Ovary (tissue), 9 donors: ENCODE data around the gene PCDHGA7. TPM values are rescaled to one million over a fixed set of nuclear protein-coding genes. Genes with fewer than 3 reads are reported as not detected.

ENCODE experiments used
- DNase-seq, 5 donors: peaks; one replicate each; pipeline ENCODE4 v3.0.0-alpha.2; 2019 to 2020
- H3K27ac ChIP-seq, 2 donors: fragments of 200-600 bp; one replicate each; pipeline versions ENCODE4 v1.5.1 to v1.8.0; 2019 to 2022
- H3K27me3 ChIP-seq: fragments of 200-600 bp; one replicate; pipeline ENCODE4 v1.8.0; 2022
- H3K36me3 ChIP-seq: fragments of 200-600 bp; sonication (generic); one replicate; pipeline ENCODE4 v1.5.1; 2019
- H3K4me1 ChIP-seq: one replicate; pipeline ENCODE4 v1.8.1; 2013; ENCODE audit warnings: mild to moderate bottlenecking, moderate library complexity; ENCODE audit not compliant: insufficient read depth
- H3K4me3 ChIP-seq: fragments of 200-600 bp; sonication (generic); one replicate; pipeline ENCODE4 v1.5.1; 2017
- H3K9me3 ChIP-seq, 2 donors: fragments of 200-600 bp in 1 of 2; sonication (generic) in 1 of 2; one replicate each; pipeline versions ENCODE4 v1.5.1 to v1.8.1; 2013 to 2019; ENCODE audit warnings: mild to moderate bottlenecking in 1 of 2, moderate library complexity in 1 of 2
- CTCF ChIP-seq, 3 donors: fragments of 450-650 bp in 2 of 3; fragments of 200-600 bp in 1 of 3; IDR thresholded peaks; one replicate each; pipeline versions ENCODE4 v1.5.1 to v1.8.0; 2016 to 2022; ENCODE audit warnings: antibody characterized with exemption in 3 of 3, mild to moderate bottlenecking in 1 of 3
- EP300 ChIP-seq: sonication (generic); formaldehyde crosslinking; IDR thresholded peaks from one replicate; pipeline ENCODE4 v1.6.1; 2017; ENCODE audit warnings: antibody characterized with exemption
- POLR2A ChIP-seq: fragments of 450-650 bp; IDR thresholded peaks from one replicate; pipeline ENCODE4 v1.6.1; 2017; ENCODE audit warnings: antibody characterized with exemption, mild to moderate bottlenecking, moderate library complexity
- WGBS, 3 donors: extraction: QIAGEN DNeasy Blood & Tissue Kit in 1 of 3; methylation state at CpG; one replicate each; pipeline versions ENCODE4 v1.1.5 to v1.1.7; 2013 to 2017; 5-methylcytosine and 5-hydroxymethylcytosine counted together
- intact Hi-C, 4 donors: fragments of 100-400 bp; cut with DNase I; formaldehyde crosslinking; loops; one replicate each; pipeline versions ENCODE4 v1.11.0 to v1.15.1; 2022 to 2023
- polyA plus RNA-seq, 2 donors: library from polyadenylated mRNA; stranded (reverse); fragments of 200-250 nt in 1 of 2; fragments of 350-450 nt in 1 of 2; fragmentation: Illumina TruSeq in 1 of 2; extraction: RNeasy Lipid Tissue Mini Kit (QIAGEN cat#74804) in 1 of 2; gene quantifications; one replicate each; pipeline ENCODE4 v1.2.3, GENCODE V29; 2013 to 2014
- total RNA-seq, 7 donors: library from RNA; depleted of rRNA in 2 of 7; stranded (reverse); fragments of >200 nt in 2 of 7; fragmentation: NEBNext Ultra II Directional in 3 of 7; extraction: Animal tissue kit (Norgen Biotek cat#: 25700) in 3 of 7; gene quantifications; one replicate each; pipeline versions ENCODE4 v1.1.0 to v1.2.4, GENCODE V29; 2016 to 2023
- donor health status: DM: no; HTN: no; CAD: no; lungs with moderate emphysema.
- donor health status: DM: no; HTN: no; CAD: no.
- donor health status: Bipolar disorder and iron deficiency.
- donor health status: DM: yes; HTN: yes; CAD: no.
- donor health status: DM: no; HTN: no; CAD: no.
- donor health status: DM: yes; HTN: yes; CAD: no.

The PCDHGA7 gene
- total and polyA plus RNA-seq, 9 donors, result 1.3 to 8.6 (median 5.4) TPM

GRCh38 chr5:141434006-141434405, 51.5 kb downstream of the PCDHGA7 start:
- no peak for TF ChIP-seq CTCF (IDR thresholded peaks at IDR 0.05)
- TF ChIP-seq EP300, result no peak
- TF ChIP-seq POLR2A, result no peak
- 82 to 93% (median 88%) methylated on average over 2 of the region's 2 CpGs for WGBS, 3 donors
- no peaks in the 10 kb centered on the region for H3K4me1 ChIP-seq
- intact Hi-C loops, result no loop called here
- H3K9me3 ChIP-seq, result peaks cover 0 to 34% of the 10 kb centered on the region in 2 donors
- no peak for DNase-seq
- no peak overlapping the region for H3K27ac ChIP-seq
- H3K4me3 ChIP-seq, result no peak overlapping the region
- no peaks in the 10 kb centered on the region for H3K27me3 ChIP-seq
- no peaks in the 10 kb centered on the region for H3K36me3 ChIP-seq

Other genes starting within 250 kb of the PCDHGA7 start
Only the 30 nearest of the 36 such genes appear.
- gene PCDHB9, start 195.6 kb upstream of the PCDHGA7 start, total RNA-seq, result 1 to 10 TPM; 2.0 to 5.4 (median 3.8) TPM
- 1 to 10 TPM; 1.5 to 3.3 TPM for gene PCDHB9, start 195.6 kb upstream of the PCDHGA7 start, polyA plus RNA-seq
- gene PCDHB10, start 190.4 kb upstream of the PCDHGA7 start, total RNA-seq, result 1 to 10 TPM; 2.7 to 5.2 (median 3.1) TPM
- 1 to 10 TPM; 2.9 to 3.4 TPM for gene PCDHB10, start 190.4 kb upstream of the PCDHGA7 start, polyA plus RNA-seq
- 1 to 10 TPM; 2.5 to 9.2 (median 6.0) TPM for gene PCDHB11, start 183.1 kb upstream of the PCDHGA7 start, total RNA-seq
- 1 to 10 TPM; 1.8 to 3.2 TPM for gene PCDHB11, start 183.1 kb upstream of the PCDHGA7 start, polyA plus RNA-seq
- 1 to 10 TPM; 2.8 to 8.8 (median 6.9) TPM for gene PCDHB12, start 174.0 kb upstream of the PCDHGA7 start, total RNA-seq
- gene PCDHB12, start 174.0 kb upstream of the PCDHGA7 start, polyA plus RNA-seq, result 1 to 10 TPM; 2.8 to 2.9 TPM
- gene PCDHB13, start 168.8 kb upstream of the PCDHGA7 start, total RNA-seq, result 1 to 10 TPM; 3.9 to 5.9 (median 4.5) TPM
- gene PCDHB13, start 168.8 kb upstream of the PCDHGA7 start, polyA plus RNA-seq, result 1 to 10 TPM; 1.3 to 3.1 TPM
- 1 to 10 TPM; 3.8 to 7.2 (median 5.4) TPM for gene PCDHB14, start 159.4 kb upstream of the PCDHGA7 start, total RNA-seq
- 1 to 10 TPM; 3.8 to 4.5 TPM for gene PCDHB14, start 159.4 kb upstream of the PCDHGA7 start, polyA plus RNA-seq
- 10 to 100 TPM in 4 of 7 donors, 1 to 10 TPM in 3; 3.4 to 17.0 (median 10.3) TPM for gene PCDHB15, start 137.3 kb upstream of the PCDHGA7 start, total RNA-seq
- 1 to 10 TPM; 6.7 to 8.2 TPM for gene PCDHB15, start 137.3 kb upstream of the PCDHGA7 start, polyA plus RNA-seq
- 1 to 10 TPM in 1 of 7 donors, under 1 TPM in 3, not detected in 3; 0.40 to 1.4 (median 0.54) TPM for gene SLC25A2, start 78.7 kb upstream of the PCDHGA7 start, total RNA-seq
- under 1 TPM in 1 of 2 donors, not detected in 1; 0.10 TPM for gene SLC25A2, start 78.7 kb upstream of the PCDHGA7 start, polyA plus RNA-seq
- gene TAF7, start 62.0 kb upstream of the PCDHGA7 start, total RNA-seq, result 100 to 1,000 TPM in 4 of 7 donors, 10 to 100 TPM in 3; 65.1 to 141 (median 102) TPM
- gene TAF7, start 62.0 kb upstream of the PCDHGA7 start, polyA plus RNA-seq, result 100 to 1,000 TPM in 1 of 2 donors, 10 to 100 TPM in 1; 96.4 to 136 TPM
- 1 to 10 TPM in 3 of 7 donors, under 1 TPM in 4; 0.72 to 2.8 (median 1.00) TPM for gene PCDHGA1, start 52.2 kb upstream of the PCDHGA7 start, total RNA-seq
- under 1 TPM; 0.29 to 0.90 TPM for gene PCDHGA1, start 52.2 kb upstream of the PCDHGA7 start, polyA plus RNA-seq
- gene PCDHGA2, start 44.0 kb upstream of the PCDHGA7 start, total RNA-seq, result 10 to 100 TPM in 5 of 7 donors, 1 to 10 TPM in 2; 7.3 to 13.5 (median 12.0) TPM
- gene PCDHGA2, start 44.0 kb upstream of the PCDHGA7 start, polyA plus RNA-seq, result 1 to 10 TPM; 3.0 to 5.4 TPM
- gene PCDHGA3, start 38.9 kb upstream of the PCDHGA7 start, total RNA-seq, result 1 to 10 TPM; 5.3 to 8.6 (median 5.9) TPM
- 1 to 10 TPM; 1.9 to 2.9 TPM for gene PCDHGA3, start 38.9 kb upstream of the PCDHGA7 start, polyA plus RNA-seq
- 1 to 10 TPM; 3.7 to 9.3 (median 5.5) TPM for gene PCDHGB1, start 32.6 kb upstream of the PCDHGA7 start, total RNA-seq
- 1 to 10 TPM; 1.1 to 1.4 TPM for gene PCDHGB1, start 32.6 kb upstream of the PCDHGA7 start, polyA plus RNA-seq
- 1 to 10 TPM; 4.4 to 8.2 (median 6.6) TPM for gene PCDHGA4, start 27.7 kb upstream of the PCDHGA7 start, total RNA-seq
- 1 to 10 TPM; 1.2 to 3.8 TPM for gene PCDHGA4, start 27.7 kb upstream of the PCDHGA7 start, polyA plus RNA-seq
- 10 to 100 TPM in 2 of 7 donors, 1 to 10 TPM in 5; 4.5 to 11.9 (median 9.3) TPM for gene PCDHGB2, start 22.7 kb upstream of the PCDHGA7 start, total RNA-seq
- 1 to 10 TPM; 1.9 to 4.3 TPM for gene PCDHGB2, start 22.7 kb upstream of the PCDHGA7 start, polyA plus RNA-seq
- gene PCDHGA5, start 18.6 kb upstream of the PCDHGA7 start, total RNA-seq, result 1 to 10 TPM; 4.5 to 9.5 (median 6.4) TPM
- 1 to 10 TPM; 1.7 to 3.2 TPM for gene PCDHGA5, start 18.6 kb upstream of the PCDHGA7 start, polyA plus RNA-seq
- 1 to 10 TPM; 4.1 to 8.6 (median 5.6) TPM for gene PCDHGB3, start 12.5 kb upstream of the PCDHGA7 start, total RNA-seq
- 1 to 10 TPM; 1.1 to 2.1 TPM for gene PCDHGB3, start 12.5 kb upstream of the PCDHGA7 start, polyA plus RNA-seq
- gene PCDHGA6, start 8.9 kb upstream of the PCDHGA7 start, total RNA-seq, result 10 to 100 TPM in 3 of 7 donors, 1 to 10 TPM in 4; 6.7 to 14.5 (median 8.7) TPM
- 1 to 10 TPM; 3.6 to 4.2 TPM for gene PCDHGA6, start 8.9 kb upstream of the PCDHGA7 start, polyA plus RNA-seq
- 10 to 100 TPM in 1 of 7 donors, 1 to 10 TPM in 6; 6.0 to 12.0 (median 8.8) TPM for gene PCDHGB4, start 5.0 kb downstream of the PCDHGA7 start, total RNA-seq
- gene PCDHGB4, start 5.0 kb downstream of the PCDHGA7 start, polyA plus RNA-seq, result 1 to 10 TPM; 2.1 to 3.1 TPM
- 1 to 10 TPM; 2.9 to 7.6 (median 3.8) TPM for gene PCDHGA8, start 9.9 kb downstream of the PCDHGA7 start, total RNA-seq
- under 1 TPM; 0.37 to 0.41 TPM for gene PCDHGA8, start 9.9 kb downstream of the PCDHGA7 start, polyA plus RNA-seq
- gene PCDHGB5, start 15.2 kb downstream of the PCDHGA7 start, total RNA-seq, result 10 to 100 TPM; 13.2 to 19.7 (median 18.2) TPM
- 1 to 10 TPM; 4.5 to 8.2 TPM for gene PCDHGB5, start 15.2 kb downstream of the PCDHGA7 start, polyA plus RNA-seq
- gene PCDHGA9, start 20.0 kb downstream of the PCDHGA7 start, total RNA-seq, result 10 to 100 TPM in 4 of 7 donors, 1 to 10 TPM in 3; 5.4 to 11.7 (median 10.6) TPM
- gene PCDHGA9, start 20.0 kb downstream of the PCDHGA7 start, polyA plus RNA-seq, result 1 to 10 TPM; 2.3 to 5.2 TPM
- gene PCDHGB6, start 25.3 kb downstream of the PCDHGA7 start, total RNA-seq, result 10 to 100 TPM in 6 of 7 donors, 1 to 10 TPM in 1; 9.8 to 18.1 (median 14.4) TPM
- gene PCDHGB6, start 25.3 kb downstream of the PCDHGA7 start, polyA plus RNA-seq, result 10 to 100 TPM in 1 of 2 donors, 1 to 10 TPM in 1; 7.0 to 12.3 TPM
- gene PCDHGA10, start 30.2 kb downstream of the PCDHGA7 start, total RNA-seq, result 1 to 10 TPM; 5.0 to 9.7 (median 8.1) TPM
- 1 to 10 TPM; 1.3 to 3.9 TPM for gene PCDHGA10, start 30.2 kb downstream of the PCDHGA7 start, polyA plus RNA-seq
- gene PCDHGB7, start 34.9 kb downstream of the PCDHGA7 start, total RNA-seq, result 10 to 100 TPM; 11.3 to 22.9 (median 20.0) TPM
- 10 to 100 TPM in 1 of 2 donors, 1 to 10 TPM in 1; 8.0 to 19.9 TPM for gene PCDHGB7, start 34.9 kb downstream of the PCDHGA7 start, polyA plus RNA-seq
- 1 to 10 TPM; 3.2 to 7.7 (median 5.7) TPM for gene PCDHGA11, start 38.3 kb downstream of the PCDHGA7 start, total RNA-seq
- 1 to 10 TPM; 1.4 to 2.6 TPM for gene PCDHGA11, start 38.3 kb downstream of the PCDHGA7 start, polyA plus RNA-seq
- 10 to 100 TPM in 1 of 7 donors, 1 to 10 TPM in 6; 6.0 to 10.4 (median 8.2) TPM for gene PCDHGA12, start 47.8 kb downstream of the PCDHGA7 start, total RNA-seq
- gene PCDHGA12, start 47.8 kb downstream of the PCDHGA7 start, polyA plus RNA-seq, result 1 to 10 TPM; 2.0 to 4.5 TPM
- 10 to 100 TPM; 19.6 to 85.3 (median 67.7) TPM for gene PCDHGC3, start 93.2 kb downstream of the PCDHGA7 start, total RNA-seq
- gene PCDHGC3, start 93.2 kb downstream of the PCDHGA7 start, polyA plus RNA-seq, result 10 to 100 TPM; 63.1 to 92.9 TPM
- gene PCDHGC4, start 102.3 kb downstream of the PCDHGA7 start, total RNA-seq, result 1 to 10 TPM; 1.0 to 4.5 (median 2.4) TPM
- gene PCDHGC4, start 102.3 kb downstream of the PCDHGA7 start, polyA plus RNA-seq, result under 1 TPM; 0.22 to 0.32 TPM
- 1 to 10 TPM; 1.4 to 3.5 (median 2.0) TPM for gene PCDHGC5, start 106.3 kb downstream of the PCDHGA7 start, total RNA-seq
- gene PCDHGC5, start 106.3 kb downstream of the PCDHGA7 start, polyA plus RNA-seq, result under 1 TPM; 0.19 to 0.48 TPM